Stimulated activated CD8-positive, alpha-beta memory T cell treated with anti-CD3 and anti-CD28 coated beads, Interleukin-12 subunit alpha, Interleukin-12 subunit beta, amount 100 ng/mL, for 4 hours (primary cell): ENCODE data around the gene ASAP3.

Source experiments
- DNase-seq: peaks from one replicate; pipeline ENCODE4 v3.0.0-alpha.2; 2020; ENCODE audit warnings: low read depth

ASAP3 gene

DNA sequence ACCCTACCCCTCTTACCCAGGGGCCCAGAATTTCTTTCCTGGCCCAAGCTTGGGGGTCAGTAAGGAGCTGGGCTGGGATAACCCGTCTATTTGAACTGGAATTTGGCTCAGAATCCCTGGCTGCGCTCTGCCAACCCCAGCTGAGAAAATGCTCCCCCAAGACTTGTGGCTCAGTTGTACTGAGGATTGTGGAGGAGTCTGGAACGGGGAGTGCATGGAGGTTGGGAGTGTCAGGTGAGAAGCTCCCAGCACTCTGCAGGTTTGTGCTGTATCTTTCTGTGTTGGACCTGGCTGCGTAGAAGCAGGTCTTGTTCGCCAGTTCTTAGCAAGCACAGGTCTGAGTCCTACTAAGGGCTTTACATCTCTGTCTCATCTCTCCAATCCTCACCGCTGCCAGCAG lies 61.0 kb downstream of the ASAP3 start:
- DNase-seq = no peak

DNA sequence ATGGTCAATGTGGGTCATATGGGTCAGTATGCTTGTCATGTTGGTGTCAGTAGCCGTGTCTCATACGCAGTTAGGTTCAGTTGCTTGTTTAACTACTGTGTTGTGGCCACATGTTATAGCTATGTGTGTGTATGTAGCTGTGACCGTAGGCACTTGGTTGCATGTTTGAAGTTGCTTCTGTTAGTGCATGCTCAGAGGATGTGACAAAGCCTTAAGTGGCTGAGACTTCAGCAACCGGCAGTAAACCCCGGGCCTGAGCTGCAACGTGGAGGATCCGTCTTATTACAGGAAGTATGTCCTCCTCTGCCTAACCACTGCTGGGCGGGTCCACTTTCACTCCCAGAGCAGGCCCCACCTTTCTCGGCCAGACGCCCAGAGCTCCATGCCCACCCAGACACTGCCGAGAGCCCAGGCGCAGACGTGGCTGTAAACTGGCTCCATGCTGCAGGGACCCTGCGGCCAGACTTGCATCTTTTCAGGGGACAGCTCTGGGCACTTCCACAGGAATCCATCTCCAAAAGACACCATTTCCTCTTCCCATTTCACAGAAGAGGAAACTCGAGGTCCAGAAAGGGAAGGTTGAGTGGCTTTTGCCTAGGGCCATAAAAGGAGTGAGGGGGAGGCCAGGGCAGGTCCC lies 61.6 kb downstream of the ASAP3 start:
- peak; percentile 11 for DNase-seq

DNA sequence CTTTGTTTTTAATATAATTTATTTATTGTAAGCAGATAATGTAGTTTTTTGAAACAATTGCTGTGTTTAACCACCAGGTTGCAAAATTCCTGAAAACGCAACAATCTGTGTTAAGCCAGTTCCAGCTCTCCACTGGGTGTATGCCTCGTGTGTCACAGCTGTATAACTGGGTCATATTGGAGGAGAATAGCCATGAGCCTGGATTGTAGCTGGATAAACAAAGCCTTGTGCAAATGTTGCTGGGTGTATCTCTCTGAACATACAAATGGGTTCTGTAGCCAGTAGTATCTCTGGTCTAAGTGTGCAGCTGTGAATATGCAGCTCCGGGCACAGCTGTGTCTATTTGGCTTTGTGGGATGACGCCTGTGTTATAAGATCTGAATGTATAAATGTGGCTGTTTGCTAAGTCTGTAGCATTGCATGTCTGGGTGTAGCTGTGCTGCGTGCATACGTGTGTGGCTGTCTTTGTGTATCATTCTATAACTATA lies 62.2 kb downstream of the ASAP3 start:
- no peak for DNase-seq

DNA sequence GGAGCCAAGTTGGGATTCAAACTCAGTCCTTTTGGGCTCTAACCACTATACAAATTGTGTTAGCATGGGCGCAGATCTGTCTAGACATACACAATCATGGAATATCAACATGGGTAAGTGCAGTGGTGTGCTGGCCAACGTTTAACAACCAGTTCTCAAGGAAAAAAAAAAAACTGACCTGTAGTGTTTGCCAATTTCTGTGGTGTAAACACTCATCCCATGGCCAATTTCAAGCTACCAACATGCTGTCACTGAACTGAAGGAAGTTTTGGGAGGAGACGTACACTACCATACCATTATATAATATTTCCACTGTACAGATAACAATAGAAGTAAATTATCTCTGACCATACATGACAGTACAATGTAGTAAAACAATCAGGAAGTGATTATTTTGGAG lies 62.6 kb downstream of the ASAP3 start:
- no peak for DNase-seq

DNA sequence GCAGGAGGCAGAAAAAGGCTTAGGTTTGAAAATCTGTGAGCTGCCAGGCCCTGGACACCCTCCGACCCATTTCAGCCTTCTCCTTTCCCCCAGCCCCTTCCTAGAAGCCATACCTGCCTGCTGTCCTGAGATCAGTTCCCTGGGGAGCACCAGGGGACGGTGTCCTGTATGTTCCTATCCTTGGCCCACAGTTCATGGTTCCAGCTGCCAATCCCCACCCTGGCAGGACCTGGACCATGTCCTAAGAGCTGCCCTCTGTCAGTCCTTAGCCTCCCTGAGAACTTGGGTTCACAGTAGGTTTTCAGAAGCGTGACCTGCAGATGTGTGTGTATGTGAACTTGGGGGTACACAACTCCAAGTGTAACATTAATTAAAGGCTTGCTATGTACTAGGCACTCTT lies 63.2 kb downstream of the ASAP3 start:
- no peak for DNase-seq

DNA sequence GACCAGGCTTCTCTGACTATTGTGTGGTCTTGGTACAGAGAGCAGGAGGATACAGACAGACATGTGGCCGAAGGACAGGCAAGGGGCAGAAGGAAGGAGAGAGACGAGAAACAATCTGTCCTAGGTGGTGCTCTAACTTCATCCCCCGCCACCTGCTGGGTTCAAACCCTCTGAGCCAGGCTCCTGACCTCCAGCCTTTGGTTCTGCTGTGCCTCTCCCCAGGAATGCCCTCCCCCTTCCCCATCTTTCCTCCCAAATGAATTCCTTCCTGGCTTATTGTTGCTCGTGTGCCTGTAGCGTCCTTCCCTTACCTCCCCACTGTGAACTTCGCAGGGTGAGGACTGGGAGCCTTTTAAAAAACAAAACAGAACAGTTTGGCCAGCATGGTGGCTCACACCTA lies 64.8 kb downstream of the ASAP3 start:
- DNase-seq = no peak

DNA sequence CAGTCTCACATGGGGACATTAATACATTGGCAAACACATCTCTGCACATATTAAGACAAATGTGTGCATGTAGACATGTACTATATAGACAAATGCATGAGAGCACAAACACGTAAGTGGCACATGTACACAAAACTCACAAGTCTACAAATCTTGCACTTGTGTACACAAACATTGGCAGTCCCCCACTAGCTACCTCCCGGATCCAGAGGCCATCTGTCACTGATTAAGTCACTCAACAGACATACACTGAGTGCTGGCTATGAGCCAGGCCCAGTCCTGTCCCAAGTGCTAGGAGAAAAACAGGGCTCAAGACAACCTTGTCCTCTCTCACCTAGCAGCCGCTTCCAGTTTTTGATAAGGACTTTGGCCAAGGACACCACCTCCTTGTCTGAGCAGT lies 66.4 kb downstream of the ASAP3 start:
- DNase-seq = no peak

DNA sequence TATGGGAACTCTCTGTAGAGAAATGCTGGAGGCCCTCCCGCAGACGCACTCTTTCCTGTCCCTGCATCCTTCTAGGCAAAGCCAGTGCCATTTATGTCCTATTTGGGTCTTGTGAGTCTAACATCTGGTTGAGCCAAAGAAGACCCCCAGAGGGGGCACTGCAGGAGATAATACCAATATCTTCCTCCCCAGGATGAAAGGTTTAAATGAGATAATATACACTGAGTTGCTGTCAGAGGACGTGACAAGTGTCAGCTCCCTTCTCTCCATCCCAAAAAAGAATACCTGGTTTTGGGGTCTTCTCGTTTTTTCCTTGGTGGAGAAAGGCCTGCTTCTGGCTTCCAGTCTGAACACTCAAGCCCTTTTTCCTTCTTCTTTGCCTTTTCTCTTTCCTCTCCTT lies 67.0 kb downstream of the ASAP3 start:
- no peak for DNase-seq

DNA sequence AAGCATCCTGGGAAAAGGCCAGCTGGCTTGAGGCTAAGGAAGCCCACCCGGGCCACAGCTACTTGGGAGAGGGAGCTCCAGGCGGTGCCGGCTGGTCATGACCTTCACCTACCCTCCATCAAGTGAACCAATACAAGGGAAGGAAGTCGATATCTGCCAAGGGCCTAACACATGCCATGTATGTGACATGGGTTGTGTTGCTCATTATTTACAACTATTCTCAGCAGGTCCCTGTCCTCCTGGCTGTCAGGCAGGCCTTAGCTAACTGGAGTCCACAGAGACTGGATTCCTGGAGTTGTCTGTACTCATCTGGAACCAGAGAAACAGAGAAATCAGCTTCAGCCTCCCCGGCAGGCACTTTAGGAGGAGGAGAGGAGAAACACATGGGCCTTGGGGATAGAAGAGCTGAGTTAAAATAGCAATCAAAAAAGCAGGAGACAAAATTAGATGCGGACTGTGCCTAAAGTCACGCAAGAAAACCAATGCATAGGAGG lies 75.1 kb downstream of the ASAP3 start:
- no peak for DNase-seq

DNA sequence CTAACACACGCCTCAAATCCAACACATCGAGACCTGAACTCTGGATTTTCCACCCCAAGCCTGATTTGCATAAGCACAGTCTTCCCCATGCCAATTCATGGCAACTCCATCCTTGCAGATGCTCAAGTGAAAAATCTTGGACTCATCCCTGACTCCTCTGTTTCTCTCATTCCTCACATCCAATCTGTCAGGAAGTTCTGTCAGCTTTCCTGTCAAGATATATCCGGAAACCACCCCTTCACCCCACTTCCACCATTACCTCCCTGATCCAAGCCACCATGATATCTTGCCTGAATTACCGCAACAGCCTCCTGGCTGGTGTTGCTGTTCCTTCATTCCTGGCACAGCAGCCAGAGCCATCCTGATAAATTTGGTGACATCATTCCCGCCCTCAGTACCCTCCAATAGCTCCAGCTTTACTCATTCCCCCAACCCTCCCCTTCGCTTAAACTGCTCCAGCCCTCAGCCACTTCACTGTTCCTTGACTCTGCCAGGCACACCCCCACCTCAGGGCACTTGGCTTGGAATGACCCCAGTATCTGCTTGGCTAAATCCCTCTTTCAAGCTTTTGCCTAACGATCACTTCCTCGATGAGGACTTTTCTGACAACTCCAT lies 76.9 kb downstream of the ASAP3 start:
- no peak for DNase-seq

DNA sequence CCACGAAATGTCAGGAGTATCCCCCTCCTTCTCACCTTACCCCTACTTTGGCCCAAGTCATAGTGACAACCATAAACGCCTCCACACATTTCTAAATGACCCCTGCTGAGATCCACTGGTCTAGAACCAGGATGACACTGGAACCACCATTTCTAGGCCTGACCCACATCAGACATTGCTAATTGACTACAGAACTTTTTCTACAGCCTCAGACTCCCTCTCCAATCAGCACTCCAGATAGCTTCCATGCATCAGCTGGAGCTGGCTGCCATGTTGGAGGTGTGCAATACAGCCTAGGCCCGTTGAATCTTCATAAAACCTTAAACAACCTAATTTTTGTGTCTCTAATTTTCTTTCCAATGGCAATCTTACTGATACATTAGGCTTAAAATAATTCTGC lies 78.0 kb downstream of the ASAP3 start:
- DNase-seq = no peak

DNA sequence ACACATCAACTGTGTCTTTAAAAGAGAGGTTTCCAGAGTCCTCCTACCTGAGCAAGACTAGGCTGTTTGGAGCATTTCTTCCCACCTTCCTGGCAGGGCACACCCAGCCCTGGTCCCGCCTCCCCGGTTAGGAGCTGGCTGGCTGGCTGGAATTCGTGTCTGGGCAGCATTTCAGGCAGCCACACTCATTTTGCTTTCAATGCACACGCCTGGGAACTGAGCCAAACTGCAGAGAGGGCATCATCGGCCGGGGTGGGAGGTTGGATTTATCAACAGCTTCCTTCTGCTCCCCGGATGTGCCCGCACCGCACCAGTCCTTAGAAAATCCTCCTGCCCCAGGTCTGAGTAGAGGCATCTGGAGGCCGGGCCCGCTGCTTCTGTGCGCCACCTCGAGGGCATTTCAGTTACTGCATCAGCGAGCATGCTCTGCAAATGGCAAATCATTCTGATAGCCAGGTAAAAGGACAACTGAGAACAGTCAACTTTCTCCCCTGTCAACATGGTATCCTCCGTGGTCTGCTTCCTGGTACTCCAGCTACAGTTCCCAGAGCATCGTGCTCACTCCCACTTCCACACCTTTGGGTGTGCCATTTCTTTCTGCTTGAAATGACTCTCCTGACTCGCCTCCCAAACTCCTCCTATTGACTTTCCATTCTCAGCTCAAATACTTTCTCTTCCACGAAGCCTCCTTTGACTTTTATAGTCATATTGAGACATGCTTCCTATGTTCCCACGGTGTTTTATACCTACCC lies 80.1 kb downstream of the ASAP3 start:
- DNase-seq = peak; percentile 59

DNA sequence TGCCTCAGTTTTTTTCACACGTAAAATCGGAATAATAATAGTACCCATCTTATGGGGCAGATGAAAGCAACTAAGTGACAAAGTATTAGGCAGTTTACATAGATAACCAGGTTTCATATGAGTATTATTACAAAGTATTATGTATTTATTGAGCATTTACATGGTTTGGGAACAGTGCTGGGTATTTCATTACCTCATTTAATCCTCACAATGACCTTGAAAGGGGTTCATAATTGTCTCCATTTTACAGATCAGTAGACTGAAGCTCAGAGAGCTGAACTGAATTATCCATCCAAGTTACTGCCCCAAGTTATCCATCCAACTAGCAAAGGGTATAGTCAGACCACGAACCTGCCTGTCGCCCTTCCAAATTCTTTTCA lies 80.6 kb downstream of the ASAP3 start:
- no peak for DNase-seq

DNA sequence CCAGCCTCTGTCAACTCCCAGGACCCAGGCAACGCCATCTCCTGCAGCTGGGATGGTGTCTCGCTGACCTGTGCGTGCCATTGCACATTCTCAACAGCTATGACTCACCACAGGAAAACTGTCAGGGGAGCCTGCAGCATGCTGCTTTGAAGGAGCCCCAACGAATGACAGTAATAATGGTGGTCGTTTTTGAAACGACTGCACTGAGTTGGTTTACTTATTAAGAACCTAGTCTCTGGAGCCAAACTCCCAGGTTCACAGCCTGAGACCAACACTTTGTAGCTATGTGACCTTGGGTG lies 81.0 kb downstream of the ASAP3 start:
- no peak for DNase-seq

DNA sequence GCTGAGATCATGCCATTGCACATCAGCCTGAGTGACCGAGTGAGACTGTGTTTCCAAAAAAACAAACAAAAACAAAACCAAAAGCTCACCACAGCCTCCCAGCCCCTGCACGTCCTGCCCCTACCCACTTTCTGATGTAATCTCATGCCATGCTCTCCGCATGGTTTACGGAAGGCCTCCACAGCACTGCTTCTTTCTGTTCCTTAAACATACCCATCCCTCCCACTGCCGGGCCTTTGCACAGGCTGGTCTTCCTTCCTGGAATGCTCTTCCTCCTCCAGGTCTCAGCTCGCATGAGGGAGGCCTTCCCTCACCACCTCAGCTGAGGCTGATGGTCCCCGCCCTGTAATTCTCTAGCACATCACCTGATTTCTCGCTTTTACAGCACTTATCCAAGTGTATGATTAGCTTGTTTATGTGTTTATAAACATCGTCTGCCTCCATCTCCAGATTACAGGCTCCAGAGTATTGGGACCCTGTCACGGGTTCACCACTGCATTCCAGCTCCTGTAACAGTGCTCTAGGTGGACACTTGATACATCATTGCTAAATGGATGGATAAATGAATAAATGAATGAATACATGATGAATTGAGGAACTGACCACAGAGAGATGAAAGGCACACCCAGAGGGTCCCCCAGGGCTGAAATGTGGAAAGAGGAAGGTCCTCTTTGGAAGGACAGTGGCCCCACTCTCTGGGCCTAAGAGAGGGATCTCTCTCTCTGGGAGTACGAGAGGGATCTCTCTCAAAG lies 81.5 kb downstream of the ASAP3 start:
- no peak for DNase-seq

DNA sequence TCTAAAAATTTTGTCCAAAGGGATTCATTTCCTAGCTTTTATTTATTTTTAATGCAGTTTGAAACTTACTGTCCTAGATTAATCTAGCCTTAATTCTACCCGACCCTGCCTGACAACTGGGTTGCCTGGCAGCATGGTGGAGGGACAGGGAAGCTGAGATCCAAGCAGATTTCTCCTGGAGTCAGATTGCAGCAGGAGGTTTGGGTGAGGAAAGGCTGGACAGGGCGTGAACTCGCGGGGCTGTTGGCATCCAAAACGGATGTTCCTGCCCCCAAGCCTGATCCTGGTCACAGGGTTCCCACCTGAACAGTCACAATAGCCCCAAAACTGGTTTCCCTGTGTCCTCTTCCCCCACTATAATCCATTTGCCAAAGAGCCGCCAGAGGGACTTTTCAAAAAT lies 82.7 kb downstream of the ASAP3 start:
- DNase-seq = no peak

DNA sequence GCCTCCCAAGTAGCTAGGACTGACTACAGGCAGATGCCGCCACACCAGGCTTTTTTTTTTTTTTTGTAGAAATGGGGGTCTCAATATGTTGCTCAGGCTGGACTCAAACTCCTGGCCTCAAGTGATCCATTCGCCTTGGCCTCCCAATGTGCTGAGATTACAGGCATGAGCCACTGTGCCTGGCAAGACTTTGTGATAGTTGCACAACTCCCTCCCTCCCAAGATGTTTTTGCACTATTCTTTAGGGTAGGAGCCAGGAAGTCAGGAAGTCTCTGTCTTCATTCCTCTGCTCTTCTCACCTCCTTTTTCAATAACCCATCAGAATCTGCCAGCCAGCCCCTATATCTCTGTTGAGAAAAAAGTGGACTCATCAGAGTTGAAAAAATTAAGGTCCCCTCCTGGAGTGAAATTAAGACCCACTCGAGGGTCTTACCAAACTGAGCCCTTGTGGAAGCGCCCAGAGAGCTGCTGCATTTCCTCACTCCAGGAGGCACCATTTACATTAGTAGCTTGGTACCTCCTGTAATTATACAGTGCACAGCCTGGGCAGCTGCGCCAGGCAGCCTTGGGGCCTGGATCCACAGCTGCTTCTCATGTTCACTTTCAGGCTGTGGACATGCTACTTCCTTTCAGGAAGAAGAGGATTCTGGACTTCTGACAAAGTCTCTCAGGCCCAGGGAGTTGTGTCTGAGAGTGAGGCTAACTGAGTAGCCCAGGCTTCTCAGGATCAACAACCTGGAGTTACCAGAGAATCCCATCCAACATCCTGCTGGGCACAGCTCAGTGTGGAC lies 83.5 kb downstream of the ASAP3 start:
- DNase-seq = no peak

DNA sequence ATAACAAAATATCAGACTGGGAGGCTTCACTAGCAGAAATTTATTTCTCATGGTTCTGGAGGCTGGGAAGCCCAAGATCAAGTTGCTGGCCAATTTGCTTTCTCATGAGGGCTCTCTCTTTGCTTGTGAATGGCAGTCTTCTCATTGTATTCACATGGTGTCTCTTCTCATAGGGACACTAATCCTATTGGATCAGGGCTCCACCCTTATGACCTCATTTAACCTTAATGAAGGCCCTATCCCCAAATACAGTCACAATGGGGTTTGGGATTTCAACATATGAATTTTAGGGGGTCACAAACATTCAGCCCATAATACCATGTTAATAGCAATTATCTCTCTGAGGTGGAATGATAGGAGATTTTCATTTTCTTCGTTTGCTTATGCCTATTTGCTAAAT lies 84.8 kb downstream of the ASAP3 start:
- no peak for DNase-seq

DNA sequence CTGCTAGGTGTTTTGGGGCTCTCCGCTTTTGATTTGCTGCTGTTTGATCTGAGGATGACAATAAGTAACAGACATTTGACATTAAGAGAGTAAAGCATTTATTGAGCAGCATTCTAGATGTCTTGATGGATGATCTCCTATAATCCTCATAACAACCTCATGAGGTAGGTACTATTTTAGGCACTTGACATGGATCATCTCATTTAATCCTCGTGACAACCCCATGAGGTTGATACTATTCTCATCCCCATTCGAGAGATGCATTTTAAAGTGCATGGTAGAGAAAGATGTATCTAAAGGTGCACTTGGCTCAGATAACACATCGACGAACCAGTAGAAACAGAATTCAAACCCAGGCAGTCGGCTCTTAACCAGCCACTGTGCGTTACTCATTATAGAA lies 86.1 kb downstream of the ASAP3 start:
- DNase-seq = no peak

DNA sequence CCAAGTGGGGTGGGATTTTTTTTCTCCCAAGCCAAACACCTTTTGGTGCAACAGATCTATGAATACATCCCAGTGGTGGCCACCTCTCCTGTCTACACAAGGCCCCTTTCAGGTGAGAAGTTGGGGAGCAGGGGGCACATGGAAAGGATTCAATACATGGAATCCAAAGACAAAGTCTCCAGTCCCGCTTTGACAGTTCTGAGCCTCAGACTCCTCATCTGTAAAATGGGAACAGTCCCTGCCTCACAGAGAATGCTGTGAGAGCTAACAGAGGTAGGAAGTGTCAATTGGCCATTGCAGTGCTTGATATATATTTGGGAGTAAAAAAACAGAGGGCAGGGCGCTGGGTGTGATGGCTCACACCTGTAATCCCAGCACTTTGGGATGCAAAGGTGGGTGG lies 87.6 kb downstream of the ASAP3 start:
- DNase-seq = no peak

DNA sequence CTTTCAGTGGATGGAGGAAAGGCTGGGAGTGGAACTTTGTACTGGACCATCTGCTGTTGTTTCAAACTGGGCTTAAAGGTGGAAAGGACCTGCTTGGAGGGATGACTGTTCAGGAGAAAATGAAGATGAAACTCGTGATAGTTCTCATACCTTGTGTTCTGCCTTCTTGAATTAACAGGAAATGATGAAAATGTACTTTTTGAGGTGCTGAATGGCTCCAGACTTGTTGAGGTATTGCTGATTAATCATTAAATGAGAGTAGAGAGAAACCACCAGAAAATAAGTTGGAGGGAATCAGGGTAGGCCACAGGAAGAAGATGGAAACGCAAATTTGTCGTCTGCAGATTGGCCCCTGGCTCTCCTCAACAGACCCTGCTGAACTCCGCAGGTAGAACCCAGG lies 88.1 kb downstream of the ASAP3 start:
- no peak for DNase-seq

DNA sequence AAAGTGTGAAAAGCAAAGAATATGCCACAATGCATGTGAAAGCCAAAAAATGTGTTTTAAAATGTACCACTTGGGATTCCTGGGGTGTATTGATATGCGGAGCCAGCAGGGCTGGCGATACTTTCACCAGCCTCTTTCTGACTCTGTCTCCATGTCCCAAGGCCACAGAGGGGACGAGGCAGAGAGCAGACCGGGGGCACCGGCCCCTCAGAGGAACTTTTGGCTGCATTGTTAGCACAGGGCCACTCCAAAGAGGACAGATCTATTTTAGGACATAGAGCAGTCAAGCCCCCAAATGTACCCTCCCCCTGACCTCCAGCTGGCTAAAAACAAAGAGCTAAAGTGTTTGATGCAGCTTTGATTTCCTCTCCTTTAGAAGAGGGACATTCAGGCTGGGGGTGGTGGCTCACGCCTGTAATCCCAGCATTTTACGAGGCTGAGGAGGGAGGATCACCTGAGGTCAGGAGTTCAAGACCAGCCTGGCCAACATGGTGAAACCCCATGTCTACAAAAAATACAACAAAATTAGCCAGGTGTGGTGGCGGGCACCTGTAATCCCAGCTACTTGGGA lies 88.7 kb downstream of the ASAP3 start:
- DNase-seq = no peak
